NCI-H128 (cell line): Measurements from ENCODE around the gene CD1E.
"Not testable (repeated sequence)": the region's sequence is repeated elsewhere in the genome, so short reads cannot be mapped to it uniquely, and the experiment has no call there.

Experiments
- DNase-seq: peaks from one replicate; lab custom pipeline; 2025; ENCODE audit not compliant: unreplicated experiment; lab: John Stamatoyannopoulos, UW

Gene CD1E

DNA sequence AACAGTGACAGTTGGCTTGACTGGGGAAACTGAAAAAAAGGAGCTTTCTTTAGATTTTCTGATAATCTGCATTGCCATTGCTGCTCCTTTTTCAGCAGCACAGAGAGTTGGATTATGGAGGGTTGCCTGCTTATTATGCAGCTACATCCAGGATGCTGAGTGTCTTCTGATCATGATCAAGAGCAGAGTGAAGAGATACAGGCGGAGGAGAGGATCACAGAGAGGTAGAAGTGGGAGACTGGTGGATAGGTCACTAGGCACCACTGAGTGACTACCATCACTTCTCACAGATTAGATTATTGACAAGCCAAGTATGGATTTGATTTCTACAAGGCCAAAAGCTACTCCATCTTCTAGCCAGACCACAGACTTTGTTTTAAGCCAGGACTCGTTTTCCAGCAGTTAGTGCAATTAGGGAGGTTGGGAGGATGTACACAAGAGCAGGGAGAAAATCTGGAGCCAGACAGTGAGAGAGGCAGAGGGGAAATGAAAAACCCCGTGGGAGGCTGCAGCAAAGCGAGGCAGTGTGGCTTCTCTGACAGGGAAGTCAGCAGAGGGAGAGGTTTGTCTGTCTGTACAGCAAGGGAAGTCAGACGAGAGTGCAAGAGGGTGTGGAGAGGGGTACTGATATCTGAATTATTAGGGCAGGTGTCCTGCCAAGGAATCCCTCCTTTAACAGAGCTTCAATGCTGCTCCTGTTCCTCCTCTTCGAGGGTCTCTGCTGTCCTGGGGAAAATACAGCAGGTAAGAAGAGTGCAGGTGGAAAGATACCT lies at the start of gene CD1E:
Gene CD1E (plus strand): TSS at position 592 of the 773 bp plus-strand sequence. CDS start 95 bp downstream, at position 687.
- DNase-seq, result no peak

- DNase-seq, result no peak
Measured at GRCh38 chr1:158310623-158311022, 43.1 kb upstream of the CD1E start.

DNA sequence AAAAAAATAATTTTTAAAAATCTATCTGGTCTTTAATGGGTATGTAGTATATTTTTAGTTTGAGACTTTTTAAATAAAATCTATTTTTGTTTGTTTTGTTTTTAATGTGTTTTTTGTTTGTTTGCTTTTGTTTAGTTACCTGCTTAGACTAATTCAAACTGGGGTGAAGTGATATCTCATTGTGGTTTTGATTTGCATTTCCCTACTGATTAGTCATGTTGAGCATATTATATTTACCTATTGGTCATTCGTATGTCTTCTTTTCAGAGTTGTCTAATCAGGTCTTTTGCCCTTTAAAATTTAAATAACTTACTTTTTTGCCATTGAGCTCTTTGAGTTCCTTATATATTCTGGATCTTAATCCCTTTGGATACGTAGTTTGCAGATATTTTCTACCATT lies 42.6 kb upstream of the CD1E start:
- DNase-seq, result no peak

DNA sequence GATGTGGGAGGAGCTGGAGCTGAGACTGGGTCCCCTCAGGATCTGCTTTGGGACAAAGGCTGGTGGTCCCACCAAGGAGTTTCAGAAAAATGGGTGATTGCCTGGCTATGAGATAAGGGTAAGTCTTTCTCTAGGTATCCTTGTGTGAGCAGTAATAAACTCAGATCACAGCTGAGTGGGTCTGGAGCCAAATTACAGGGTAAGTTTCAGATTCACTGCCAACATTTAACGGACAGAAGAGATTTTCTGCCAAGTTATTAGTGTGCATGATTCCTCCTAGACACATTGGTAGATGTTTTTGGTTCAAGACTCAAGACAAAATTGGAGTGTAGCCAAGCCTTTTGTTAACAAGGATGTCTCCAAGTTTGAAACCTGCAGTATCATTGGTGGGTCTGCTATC lies 29.8 kb upstream of the CD1E start:
- DNase-seq, result no peak

DNA sequence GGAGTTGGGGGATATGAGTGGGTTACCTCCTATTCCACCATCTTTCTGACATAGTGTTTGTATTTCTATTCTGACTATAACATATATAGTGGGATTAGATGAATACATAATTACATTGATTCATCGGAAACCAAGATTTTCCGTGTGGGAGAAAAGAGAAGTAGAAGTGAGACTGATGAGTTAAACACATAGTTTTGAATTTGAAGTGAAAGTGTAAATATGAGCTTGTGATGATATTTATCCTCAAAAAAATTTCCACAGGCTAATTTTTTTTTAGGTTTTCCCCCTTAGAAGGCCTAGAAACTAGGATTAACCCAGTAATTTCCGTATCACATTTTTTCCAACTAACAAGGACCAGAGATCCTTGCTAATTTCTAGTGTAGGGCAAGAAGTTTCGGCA lies 29.3 kb upstream of the CD1E start:
- no peak for DNase-seq

DNA sequence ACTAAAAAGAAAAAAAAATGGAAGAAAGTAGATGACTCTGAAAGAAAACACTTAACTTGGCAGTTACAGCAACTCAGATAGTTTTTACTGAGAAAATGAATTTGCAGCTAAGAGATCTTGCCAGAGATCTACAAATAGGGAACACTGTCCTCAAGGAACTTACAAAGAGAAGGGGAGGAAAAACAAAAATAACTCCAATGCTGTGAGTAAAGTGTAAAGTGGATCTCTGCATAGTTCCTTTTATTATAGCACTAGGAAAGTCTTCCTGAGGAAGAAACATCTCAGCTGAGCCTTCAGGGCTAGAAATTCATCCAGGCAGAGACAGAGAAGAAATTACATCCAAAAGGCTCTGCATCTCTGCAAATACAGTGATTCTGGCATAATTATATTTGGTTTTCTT lies 26.2 kb upstream of the CD1E start:
- no peak for DNase-seq

GRCh38 chr1:158328426-158328825 lies 25.3 kb upstream of the CD1E start:
- no peak for DNase-seq

GRCh38 chr1:158329300-158329699 lies 24.4 kb upstream of the CD1E start:
- DNase-seq, result no peak

- DNase-seq, result no peak
Measured at GRCh38 chr1:158329733-158330132, 24.0 kb upstream of the CD1E start.

GRCh38 chr1:158330391-158331105 lies 23.1 kb upstream of the CD1E start:
- no peak for DNase-seq

- DNase-seq, result no peak
Measured at GRCh38 chr1:158331106-158331425, 22.6 kb upstream of the CD1E start.

DNA sequence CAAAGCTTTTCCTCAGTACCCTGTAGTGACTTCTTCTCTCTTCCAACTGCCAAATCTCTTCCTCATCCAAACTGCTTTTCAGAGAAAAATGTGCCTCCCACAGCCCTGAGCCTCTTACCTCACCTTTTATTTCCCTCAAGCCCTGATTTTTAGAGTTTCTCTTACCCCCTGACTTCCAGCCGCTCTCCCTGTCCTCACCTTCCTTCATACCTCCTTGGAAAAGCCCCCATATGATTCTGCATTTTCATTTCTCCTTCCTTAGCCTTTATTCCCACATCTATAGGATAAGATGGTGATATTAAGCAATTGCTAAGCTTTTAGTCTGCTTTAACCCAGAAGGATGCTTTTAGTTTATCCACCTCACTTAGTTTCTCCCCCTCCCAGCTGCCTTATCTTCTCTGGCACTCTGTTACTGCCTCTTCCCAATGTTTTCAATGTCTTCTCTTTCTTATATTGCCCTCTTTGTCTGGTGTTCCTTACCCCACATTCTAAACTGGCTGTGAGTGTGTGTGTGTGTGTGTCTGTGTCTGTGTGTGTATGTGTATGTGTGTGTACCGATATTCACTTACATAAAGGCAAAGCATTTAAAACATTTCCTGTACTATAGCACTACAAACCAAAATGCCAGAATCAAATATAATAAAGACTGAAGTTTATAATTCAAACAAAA lies 22.1 kb upstream of the CD1E start, which contains the start of gene CD1B:
Gene CD1B (minus strand): TSS at position 51 of the 670 bp plus-strand sequence. CDS start 108 bp downstream, outside the sequence.
- DNase-seq, result no peak

- no peak for DNase-seq
Measured at GRCh38 chr1:158333405-158334155, 20.1 kb upstream of the CD1E start.

- no peak for DNase-seq
Measured at GRCh38 chr1:158334526-158335212, 19.0 kb upstream of the CD1E start.

DNA sequence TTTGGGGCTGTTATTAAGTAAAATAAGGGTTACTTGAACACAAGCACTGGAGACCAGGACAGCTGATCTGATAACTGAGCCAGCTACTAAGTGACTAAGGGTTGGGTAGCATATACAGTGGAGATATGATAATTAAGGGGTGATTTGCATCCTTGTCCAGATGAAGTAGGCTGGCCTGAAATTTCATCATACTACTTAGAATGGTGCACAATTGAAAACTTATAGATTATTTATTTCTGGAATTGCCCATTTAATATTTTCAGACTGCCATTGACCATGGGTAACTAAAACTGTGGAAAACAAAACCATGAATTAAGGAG lies 18.5 kb upstream of the CD1E start:
- DNase-seq, result no peak

DNA sequence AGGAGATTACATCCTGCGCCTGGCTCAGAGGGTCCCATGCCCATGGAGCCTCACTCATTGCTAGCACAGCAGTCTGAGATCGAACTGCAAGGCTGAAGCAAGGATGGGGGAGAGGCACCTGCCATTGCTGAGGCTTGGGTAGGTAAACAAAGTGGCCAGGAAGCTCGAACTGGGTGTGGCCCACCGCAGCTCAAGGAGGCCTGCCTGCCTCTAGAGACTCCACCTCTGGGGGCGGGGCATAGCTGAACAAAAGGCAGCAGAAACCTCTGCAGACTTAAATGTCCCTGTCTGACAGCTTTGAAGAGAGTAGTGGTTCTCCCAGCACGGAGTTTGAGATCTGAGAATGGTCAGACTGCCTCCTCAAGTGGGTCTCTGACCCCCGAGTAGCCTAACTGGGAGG lies 17.3 kb upstream of the CD1E start:
- not testable (repeated sequence) for DNase-seq

DNA sequence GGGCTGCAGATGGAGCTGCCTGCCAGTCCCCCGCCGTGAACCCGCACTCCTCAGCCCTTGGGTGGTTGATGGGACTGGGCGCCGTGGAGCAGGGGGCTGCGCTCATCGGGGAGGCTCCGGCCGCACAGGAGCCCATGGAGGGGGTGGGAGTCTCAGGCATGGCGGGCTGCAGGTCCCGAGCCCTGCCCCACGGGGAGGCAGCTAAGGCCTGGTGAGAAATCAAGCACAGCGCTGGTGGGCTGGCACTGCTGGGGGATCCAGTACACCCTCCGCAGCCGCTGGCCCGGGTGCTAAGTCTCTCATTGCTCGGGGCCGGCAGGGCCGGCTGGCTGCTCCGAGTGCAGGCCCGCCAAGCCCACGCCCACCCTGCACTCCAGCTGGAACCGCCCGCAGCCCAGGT lies 4.7 kb upstream of the CD1E start:
- DNase-seq, result not testable (repeated sequence)

GRCh38 chr1:158354255-158354654 lies 561 bp downstream of the CD1E start:
- no peak for DNase-seq

- DNase-seq, result no peak
Measured at GRCh38 chr1:158355773-158356285, 2.1 kb downstream of the CD1E start.

GRCh38 chr1:158356616-158357015 lies 2.9 kb downstream of the CD1E start:
- DNase-seq, result no peak

DNA sequence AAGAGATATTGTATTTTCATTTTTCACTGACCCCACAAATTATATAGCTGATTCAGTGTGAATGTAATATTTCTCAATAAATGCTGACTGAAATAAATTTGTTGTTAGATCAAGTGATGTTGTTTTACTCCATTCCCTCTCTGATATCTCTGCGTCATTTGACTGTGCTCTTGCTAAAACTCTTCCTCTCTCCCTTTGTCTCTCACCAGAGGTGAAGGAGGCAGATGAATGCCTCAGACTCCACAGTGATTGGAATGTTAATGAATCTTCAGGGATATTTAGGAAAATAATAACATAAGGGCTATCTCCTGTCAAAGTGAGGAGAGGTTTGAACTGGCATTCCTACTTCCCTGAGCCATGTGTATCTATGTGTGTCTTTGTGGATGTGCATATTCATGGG lies 3.7 kb downstream of the CD1E start:
- no peak for DNase-seq
